Cardiac fibroblast (primary cell): ENCODE data around the gene ZNF467.

Experiments
- DNase-seq, 2 donors: peaks; one replicate each; pipeline versions ENCODE4 v3.0.0 to v3.0.0-alpha.2; 2010; ENCODE audit warnings: low read depth in 2 of 2
- H3K4me3 ChIP-seq, 2 donors: replicated peaks in 1 of 2; 1 replicate in 1 of 2; 2 replicates in 1 of 2; pipeline ENCODE4 v1.5.1; 2011; ENCODE audit warnings: low read depth in 2 of 2, low read length in 2 of 2, mild to moderate bottlenecking in 2 of 2, moderate library complexity in 1 of 2
- TF ChIP-seq, protein P1 (sequence below): IDR thresholded peaks from one replicate; pipeline ENCODE4 v1.5.1; 2011; ENCODE audit warnings: low read depth, mild to moderate bottlenecking, low read length, inconsistent platforms

ZNF467 gene

DNA sequence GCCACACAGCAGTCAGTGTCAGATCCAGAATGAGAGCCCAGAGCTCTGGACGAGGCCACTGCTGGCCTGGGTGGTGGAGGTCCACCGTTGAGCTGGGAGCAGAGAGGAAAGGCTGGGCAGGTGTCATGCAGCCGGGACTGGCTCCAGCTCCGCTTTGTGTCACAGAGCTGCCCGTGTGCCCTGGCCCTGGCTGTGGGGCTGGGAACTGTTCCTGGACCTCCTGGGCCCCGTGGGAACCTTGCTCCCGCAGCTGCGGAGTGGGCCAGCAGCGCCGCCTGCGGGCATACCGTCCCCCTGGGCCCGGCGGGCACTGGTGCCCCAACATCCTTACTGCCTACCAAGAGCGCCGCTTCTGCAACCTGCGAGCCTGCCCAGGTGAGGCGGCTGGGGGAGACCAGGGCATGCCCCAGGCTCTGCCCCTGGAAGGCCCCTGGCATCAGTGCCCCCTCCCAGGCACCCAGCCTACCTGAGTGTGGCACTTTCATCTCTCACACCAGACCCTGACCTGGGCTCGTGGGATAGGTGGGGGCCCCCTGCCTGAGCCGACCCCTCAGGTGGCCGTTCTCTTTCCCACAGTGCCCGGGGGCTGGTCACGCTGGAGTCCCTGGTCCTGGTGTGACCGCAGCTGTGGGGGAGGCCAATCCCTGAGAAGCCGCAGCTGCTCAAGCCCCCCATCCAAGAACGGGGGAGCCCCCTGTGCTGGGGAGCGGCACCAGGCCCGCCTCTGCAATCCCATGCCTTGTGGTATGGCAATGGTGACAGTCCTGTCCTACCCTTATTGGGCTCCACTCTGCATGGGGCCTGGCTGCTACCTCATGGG lies 46.0 kb upstream of the ZNF467 start:
- no peak for DNase-seq
- H3K4me3 ChIP-seq, result no peak overlapping the region
- TF ChIP-seq, protein P1, sequence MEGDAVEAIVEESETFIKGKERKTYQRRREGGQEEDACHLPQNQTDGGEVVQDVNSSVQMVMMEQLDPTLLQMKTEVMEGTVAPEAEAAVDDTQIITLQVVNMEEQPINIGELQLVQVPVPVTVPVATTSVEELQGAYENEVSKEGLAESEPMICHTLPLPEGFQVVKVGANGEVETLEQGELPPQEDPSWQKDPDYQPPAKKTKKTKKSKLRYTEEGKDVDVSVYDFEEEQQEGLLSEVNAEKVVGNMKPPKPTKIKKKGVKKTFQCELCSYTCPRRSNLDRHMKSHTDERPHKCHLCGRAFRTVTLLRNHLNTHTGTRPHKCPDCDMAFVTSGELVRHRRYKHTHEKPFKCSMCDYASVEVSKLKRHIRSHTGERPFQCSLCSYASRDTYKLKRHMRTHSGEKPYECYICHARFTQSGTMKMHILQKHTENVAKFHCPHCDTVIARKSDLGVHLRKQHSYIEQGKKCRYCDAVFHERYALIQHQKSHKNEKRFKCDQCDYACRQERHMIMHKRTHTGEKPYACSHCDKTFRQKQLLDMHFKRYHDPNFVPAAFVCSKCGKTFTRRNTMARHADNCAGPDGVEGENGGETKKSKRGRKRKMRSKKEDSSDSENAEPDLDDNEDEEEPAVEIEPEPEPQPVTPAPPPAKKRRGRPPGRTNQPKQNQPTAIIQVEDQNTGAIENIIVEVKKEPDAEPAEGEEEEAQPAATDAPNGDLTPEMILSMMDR, result no peak

DNA sequence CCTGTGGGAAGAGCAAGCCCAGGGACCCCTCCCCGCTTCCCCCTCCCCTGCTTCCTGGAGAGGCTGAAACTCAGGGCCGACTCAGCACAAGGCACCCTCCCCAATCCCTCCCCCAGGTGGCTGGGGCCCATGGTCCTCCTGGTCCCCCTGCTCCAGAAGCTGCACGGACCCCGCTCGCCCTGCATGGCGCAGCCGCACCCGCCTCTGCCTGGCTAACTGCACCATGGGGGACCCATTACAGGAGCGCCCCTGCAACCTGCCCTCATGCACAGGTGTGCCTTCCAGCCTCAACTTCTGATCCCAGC lies 45.1 kb upstream of the ZNF467 start:
- H3K4me3 ChIP-seq, result no peak overlapping the region
- TF ChIP-seq, protein P1, result no peak
- DNase-seq, result no peak

DNA sequence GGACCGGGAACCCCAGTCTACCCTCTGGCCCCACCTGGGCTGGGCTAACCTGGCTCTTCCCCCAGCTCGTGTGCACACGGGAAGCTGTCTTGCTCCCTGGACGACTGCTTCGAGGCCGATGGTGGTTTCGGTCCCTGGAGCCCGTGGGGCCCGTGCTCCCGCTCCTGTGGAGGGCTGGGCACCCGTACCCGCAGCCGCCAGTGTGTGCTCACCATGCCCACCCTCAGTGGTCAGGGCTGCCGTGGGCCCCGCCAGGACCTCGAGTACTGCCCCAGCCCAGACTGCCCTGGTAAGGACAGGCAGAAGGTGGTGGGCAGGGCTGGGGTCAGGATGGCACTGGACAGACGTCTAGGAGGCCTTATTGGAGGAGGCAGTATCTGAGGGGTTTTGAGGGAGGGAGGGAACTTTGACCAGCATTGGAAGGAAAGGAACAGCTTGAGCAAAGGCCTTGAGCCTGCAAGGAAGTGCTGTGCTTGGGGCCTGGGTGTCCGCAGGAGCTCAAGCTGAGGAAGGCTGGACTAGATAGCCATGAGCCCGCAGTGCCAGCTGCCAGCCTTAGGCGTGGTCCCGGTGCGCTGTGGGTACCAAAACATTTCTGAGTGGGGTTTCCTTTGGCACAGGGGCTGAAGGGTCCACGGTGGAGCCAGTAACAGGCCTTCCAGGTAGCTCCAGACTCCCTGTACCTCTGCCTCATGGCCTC lies 44.6 kb upstream of the ZNF467 start:
- H3K4me3 ChIP-seq, result no peak overlapping the region
- TF ChIP-seq, protein P1, result no peak
- no peak for DNase-seq

DNA sequence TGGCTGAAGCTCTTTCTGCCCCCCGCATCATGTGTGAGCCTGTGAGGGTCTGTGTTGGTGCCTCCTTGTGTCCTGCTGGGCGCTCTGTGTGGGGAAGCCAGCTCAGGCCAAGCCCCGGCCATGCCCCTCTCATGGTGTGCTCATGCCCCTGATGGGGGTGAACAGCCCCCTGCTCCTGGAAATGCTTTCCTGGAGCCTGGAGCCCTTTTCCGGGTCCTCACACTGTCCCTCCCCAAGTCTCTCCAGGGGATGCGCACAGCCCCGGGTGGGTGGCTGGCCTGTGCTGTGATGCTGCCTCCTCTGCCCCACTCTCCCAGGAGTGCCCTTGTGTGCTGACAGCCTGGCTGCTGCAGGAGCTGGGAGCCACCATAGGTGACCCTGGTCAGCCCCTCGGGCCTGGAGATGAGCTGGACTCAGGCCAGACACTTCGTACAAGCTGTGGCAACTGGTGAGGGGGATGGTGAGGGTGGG lies 43.9 kb upstream of the ZNF467 start:
- no peak for DNase-seq
- TF ChIP-seq, protein P1, result no peak
- no peak overlapping the region for H3K4me3 ChIP-seq

DNA sequence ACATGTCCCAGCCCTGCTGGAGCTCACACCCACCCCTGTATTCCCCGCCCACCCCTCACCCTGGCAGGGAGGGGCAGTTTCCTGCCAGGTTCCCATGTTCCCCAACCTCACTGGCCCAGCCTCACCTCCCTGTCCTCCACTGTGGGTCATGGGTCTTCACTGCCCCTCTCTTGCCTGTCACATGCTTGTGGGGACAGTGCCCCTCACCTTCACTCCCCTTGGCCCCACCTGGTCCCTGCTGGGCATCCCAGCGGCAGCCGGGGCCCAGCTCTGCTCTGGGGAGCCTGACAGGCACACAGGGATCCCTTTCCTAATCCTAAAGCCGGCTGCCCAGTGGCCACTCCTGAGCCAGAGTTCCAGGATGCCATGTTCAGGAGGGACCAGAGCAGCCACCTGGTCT lies 43.4 kb upstream of the ZNF467 start:
- TF ChIP-seq, protein P1, result no peak
- no peak overlapping the region for H3K4me3 ChIP-seq
- no peak for DNase-seq

DNA sequence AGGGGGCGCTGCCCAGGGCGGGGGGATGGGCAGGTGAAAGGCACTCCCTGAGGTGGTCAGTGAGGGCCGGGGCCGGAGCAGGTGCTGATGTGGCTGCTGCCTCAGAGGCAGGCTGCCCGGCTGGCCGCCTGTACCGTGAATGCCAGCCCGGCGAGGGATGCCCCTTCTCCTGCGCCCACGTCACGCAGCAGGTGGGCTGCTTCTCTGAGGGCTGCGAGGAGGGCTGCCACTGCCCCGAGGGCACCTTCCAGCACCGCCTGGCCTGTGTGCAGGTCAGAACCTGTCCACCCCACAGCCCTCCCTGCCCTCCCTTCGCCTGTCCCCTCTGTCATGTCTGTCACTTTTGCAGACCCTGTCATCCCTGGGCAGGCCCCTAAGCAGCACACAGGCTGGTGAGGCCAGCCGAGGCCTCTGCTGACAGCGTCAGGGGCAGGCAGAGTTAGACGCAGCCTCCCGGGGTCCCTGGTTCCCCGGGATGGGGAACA lies 42.9 kb upstream of the ZNF467 start:
- TF ChIP-seq, protein P1, result no peak
- DNase-seq, result no peak
- no peak overlapping the region for H3K4me3 ChIP-seq
